Stimulated activated naive CD8-positive, alpha-beta T cell treated with anti-CD3 and anti-CD28 coated beads, Interleukin-15, amount 100 ng/mL, for 72 hours (primary cell): Measurements from ENCODE around the gene ECEL1.
A peak's percentile ranks its signal among the peaks of the same experiment; 100 is the strongest.

ENCODE experiments used
- ATAC-seq: fragments of 150-1000 bp; cut with Tn5 transposase; 2 replicates; pipeline ENCODE4 v1.10.0; 2021; ENCODE audit warnings: mild to moderate bottlenecking, moderate library complexity
- DNase-seq, 2 donors: peaks; one replicate each; pipeline ENCODE4 v3.0.0; 2021 to 2022
- H3K27ac Mint-ChIP-seq, 2 donors: one replicate each; pipeline ENCODE4 v1.8.0; 2022; ENCODE audit warnings: mild to moderate bottlenecking in 2 of 2, mixed read lengths in 2 of 2, moderate library complexity in 2 of 2
- H3K27me3 Mint-ChIP-seq: one replicate; pipeline ENCODE4 v1.8.0; 2022; ENCODE audit warnings: mixed read lengths
- H3K4me1 Mint-ChIP-seq: one replicate; pipeline ENCODE4 v1.8.0; 2022; ENCODE audit warnings: mild to moderate bottlenecking, mixed read lengths
- H3K4me3 Mint-ChIP-seq, 2 donors: one replicate each; pipeline ENCODE4 v1.8.0; 2022; ENCODE audit warnings: mild to moderate bottlenecking in 2 of 2, mixed read lengths in 2 of 2, moderate library complexity in 1 of 2
- H3K9me3 Mint-ChIP-seq, 2 donors: one replicate each; pipeline ENCODE4 v1.8.0; 2022; ENCODE audit warnings: mixed read lengths in 2 of 2

ECEL1 gene

GRCh38 chr2:232512602-232513001 is 25.0 kb upstream of the ECEL1 start:
- H3K27ac Mint-ChIP-seq, result no peak overlapping the region
- no peaks in the 10 kb centered on the region for H3K4me1 Mint-ChIP-seq
- ATAC-seq, result no peak
- no peaks in the 10 kb centered on the region for H3K9me3 Mint-ChIP-seq
- DNase-seq, result no peak
- peaks cover 18% of the 10 kb centered on the region for H3K27me3 Mint-ChIP-seq
- no peak overlapping the region for H3K4me3 Mint-ChIP-seq

- H3K4me3 Mint-ChIP-seq, result no peak overlapping the region
- H3K9me3 Mint-ChIP-seq, result no peaks in the 10 kb centered on the region
- DNase-seq, result no peak
- ATAC-seq, result no peak
- no peak overlapping the region for H3K27ac Mint-ChIP-seq
- no peaks in the 10 kb centered on the region for H3K4me1 Mint-ChIP-seq
- H3K27me3 Mint-ChIP-seq, result peaks cover 11% of the 10 kb centered on the region
Observed at GRCh38 chr2:232511336-232511890, 23.8 kb upstream of the ECEL1 start.

GRCh38 chr2:232508251-232508650 is 20.6 kb upstream of the ECEL1 start:
- Mint-ChIP-seq H3K27ac (no peak overlapping the region), H3K27me3 (peaks cover 42% of the 10 kb centered on the region), H3K4me3 (no peak overlapping the region), H3K4me1 (peaks cover 13% of the 10 kb centered on the region), H3K9me3 (no peaks in the 10 kb centered on the region)
- ATAC-seq (no peak), DNase-seq (no peak)

- H3K4me1 Mint-ChIP-seq, result peaks cover 26% of the 10 kb centered on the region
- H3K9me3 Mint-ChIP-seq, result no peaks in the 10 kb centered on the region
- ATAC-seq (no peak), DNase-seq (no peak)
- H3K27me3 Mint-ChIP-seq, result peaks cover 55% of the 10 kb centered on the region
- no peak overlapping the region for H3K27ac Mint-ChIP-seq
- H3K4me3 Mint-ChIP-seq, result no peak overlapping the region
Observed at GRCh38 chr2:232506709-232507108, 19.1 kb upstream of the ECEL1 start.

GRCh38 chr2:232505856-232506255 is 18.2 kb upstream of the ECEL1 start:
- H3K4me1 Mint-ChIP-seq, result peaks cover 26% of the 10 kb centered on the region
- ATAC-seq, result no peak
- H3K27me3 Mint-ChIP-seq, result peaks cover 62% of the 10 kb centered on the region
- no peak for DNase-seq
- H3K9me3 Mint-ChIP-seq, result no peaks in the 10 kb centered on the region
- peak overlapping the region in 1 of 2 donors; percentile 80 for H3K27ac Mint-ChIP-seq
- no peak overlapping the region for H3K4me3 Mint-ChIP-seq

- Mint-ChIP-seq H3K9me3 (no peaks in the 10 kb centered on the region), H3K27me3 (peaks cover 76% of the 10 kb centered on the region), H3K4me3 (no peak overlapping the region), H3K27ac (peak overlapping the region in 1 of 2 donors; percentile 3), H3K4me1 (peaks cover 26% of the 10 kb centered on the region)
- DNase-seq (no peak), ATAC-seq (no peak)
Observed at GRCh38 chr2:232504438-232504837, 16.8 kb upstream of the ECEL1 start.

GRCh38 chr2:232503809-232504323 is 16.2 kb upstream of the ECEL1 start:
- H3K27me3 Mint-ChIP-seq, result peaks cover 76% of the 10 kb centered on the region
- peaks cover 26% of the 10 kb centered on the region for H3K4me1 Mint-ChIP-seq
- DNase-seq, result no peak
- H3K9me3 Mint-ChIP-seq, result no peaks in the 10 kb centered on the region
- peak overlapping the region in 1 of 2 donors; percentile 36 for H3K27ac Mint-ChIP-seq
- ATAC-seq, result no peak
- H3K4me3 Mint-ChIP-seq, result peak overlapping the region; percentile 52 to 87

GRCh38 chr2:232502911-232503808 is 15.5 kb upstream of the ECEL1 start:
- Mint-ChIP-seq H3K4me1 (peaks cover 26% of the 10 kb centered on the region), H3K9me3 (no peaks in the 10 kb centered on the region), H3K27me3 (peaks cover 82% of the 10 kb centered on the region), H3K4me3 (peak overlapping the region; percentile 84 to 87), H3K27ac (no peak overlapping the region)
- peak; percentile 51 to 56 for DNase-seq
- ATAC-seq, result peak; percentile 61

GRCh38 chr2:232502511-232502910 is 14.9 kb upstream of the ECEL1 start:
- peaks cover 82% of the 10 kb centered on the region for H3K27me3 Mint-ChIP-seq
- H3K4me3 Mint-ChIP-seq, result peak overlapping the region; percentile 84 to 87
- peak; percentile 57 for ATAC-seq
- no peak overlapping the region for H3K27ac Mint-ChIP-seq
- H3K9me3 Mint-ChIP-seq, result no peaks in the 10 kb centered on the region
- DNase-seq, result no peak
- peaks cover 26% of the 10 kb centered on the region for H3K4me1 Mint-ChIP-seq

GRCh38 chr2:232501794-232502390 is 14.3 kb upstream of the ECEL1 start:
- Mint-ChIP-seq H3K27me3 (peaks cover 82% of the 10 kb centered on the region), H3K4me1 (peaks cover 26% of the 10 kb centered on the region), H3K27ac (no peak overlapping the region), H3K9me3 (no peaks in the 10 kb centered on the region), H3K4me3 (no peak overlapping the region)
- ATAC-seq (no peak), DNase-seq (no peak)

GRCh38 chr2:232501331-232501771 is 13.7 kb upstream of the ECEL1 start:
- H3K27ac Mint-ChIP-seq, result no peak overlapping the region
- H3K4me3 Mint-ChIP-seq, result no peak overlapping the region
- no peak for DNase-seq
- no peak for ATAC-seq
- H3K4me1 Mint-ChIP-seq, result peaks cover 26% of the 10 kb centered on the region
- H3K27me3 Mint-ChIP-seq, result peaks cover 78% of the 10 kb centered on the region
- no peaks in the 10 kb centered on the region for H3K9me3 Mint-ChIP-seq

GRCh38 chr2:232498452-232498851 is 10.8 kb upstream of the ECEL1 start:
- Mint-ChIP-seq H3K27me3 (peaks cover 49% of the 10 kb centered on the region), H3K9me3 (no peaks in the 10 kb centered on the region), H3K4me1 (peaks cover 15% of the 10 kb centered on the region), H3K4me3 (no peak overlapping the region), H3K27ac (no peak overlapping the region)
- ATAC-seq, result no peak
- no peak for DNase-seq

GRCh38 chr2:232497348-232497747 is 9.7 kb upstream of the ECEL1 start:
- ATAC-seq, result no peak

GRCh38 chr2:232496501-232497270 is 9.1 kb upstream of the ECEL1 start:
- Mint-ChIP-seq H3K9me3 (no peaks in the 10 kb centered on the region), H3K4me1 (no peaks in the 10 kb centered on the region), H3K27me3 (peaks cover 38% of the 10 kb centered on the region), H3K27ac (no peak overlapping the region), H3K4me3 (no peak overlapping the region)
- DNase-seq, result no peak
- no peak for ATAC-seq

More at GRCh38 chr2:232497348-232497747, 9.7 kb upstream of the ECEL1 start:
- no peak for DNase-seq
- Mint-ChIP-seq H3K9me3 (no peaks in the 10 kb centered on the region), H3K27me3 (peaks cover 40% of the 10 kb centered on the region), H3K4me1 (peaks cover 7% of the 10 kb centered on the region), H3K4me3 (no peak overlapping the region), H3K27ac (no peak overlapping the region)

GRCh38 chr2:232495292-232495691 is 7.7 kb upstream of the ECEL1 start:
- H3K9me3 Mint-ChIP-seq, result no peaks in the 10 kb centered on the region
- no peak overlapping the region for H3K4me3 Mint-ChIP-seq
- ATAC-seq (no peak), DNase-seq (no peak)
- peaks cover 39% of the 10 kb centered on the region for H3K27me3 Mint-ChIP-seq
- no peaks in the 10 kb centered on the region for H3K4me1 Mint-ChIP-seq
- H3K27ac Mint-ChIP-seq, result no peak overlapping the region
